Right lobe of liver (tissue), 4 donors: ENCODE results near the gene SH3TC1.

Source experiments
- POLR2A ChIP-seq: fragments of 450-650 bp; IDR thresholded peaks from one replicate; pipeline ENCODE4 v1.6.1; 2017; ENCODE audit warnings: antibody characterized with exemption, mild to moderate bottlenecking
- TF ChIP-seq, protein P1 (sequence below), 4 donors: fragments of 200-600 bp in 3 of 4; fragments of 450-650 bp in 1 of 4; IDR thresholded peaks; one replicate each; pipeline versions ENCODE4 v1.5.1 to v1.8.0; 2016 to 2022; ENCODE audit warnings: antibody characterized with exemption in 4 of 4, mild to moderate bottlenecking in 2 of 4
- donor health status: DM: no; HTN: no; CAD: no.
- donor health status: DM: no; HTN: no; CAD: no.
- donor health status: DM: no; HTN: yes; CAD: no.

DNA sequence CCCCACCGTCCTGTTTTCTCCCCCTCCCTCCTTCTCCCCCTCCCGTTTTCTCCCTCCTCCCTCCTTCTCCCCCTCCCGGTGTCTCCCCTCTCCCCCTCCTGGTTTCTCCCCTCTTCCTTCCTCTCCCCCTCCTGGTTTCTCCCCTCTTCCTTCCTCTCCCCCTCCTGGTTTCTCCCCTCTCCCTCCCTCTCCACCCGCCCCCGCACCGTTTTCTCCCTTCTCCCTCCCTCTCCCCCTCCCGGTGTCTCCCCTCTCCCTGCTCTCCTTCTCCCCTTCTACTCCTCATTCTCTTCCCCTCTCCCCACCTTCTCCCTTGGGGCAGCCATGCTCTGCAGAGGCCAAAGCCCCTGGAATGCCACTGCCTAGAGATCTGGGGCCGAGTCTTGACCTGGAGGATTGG, 12.2 kb downstream of the SH3TC1 start:
- TF ChIP-seq, protein P1, sequence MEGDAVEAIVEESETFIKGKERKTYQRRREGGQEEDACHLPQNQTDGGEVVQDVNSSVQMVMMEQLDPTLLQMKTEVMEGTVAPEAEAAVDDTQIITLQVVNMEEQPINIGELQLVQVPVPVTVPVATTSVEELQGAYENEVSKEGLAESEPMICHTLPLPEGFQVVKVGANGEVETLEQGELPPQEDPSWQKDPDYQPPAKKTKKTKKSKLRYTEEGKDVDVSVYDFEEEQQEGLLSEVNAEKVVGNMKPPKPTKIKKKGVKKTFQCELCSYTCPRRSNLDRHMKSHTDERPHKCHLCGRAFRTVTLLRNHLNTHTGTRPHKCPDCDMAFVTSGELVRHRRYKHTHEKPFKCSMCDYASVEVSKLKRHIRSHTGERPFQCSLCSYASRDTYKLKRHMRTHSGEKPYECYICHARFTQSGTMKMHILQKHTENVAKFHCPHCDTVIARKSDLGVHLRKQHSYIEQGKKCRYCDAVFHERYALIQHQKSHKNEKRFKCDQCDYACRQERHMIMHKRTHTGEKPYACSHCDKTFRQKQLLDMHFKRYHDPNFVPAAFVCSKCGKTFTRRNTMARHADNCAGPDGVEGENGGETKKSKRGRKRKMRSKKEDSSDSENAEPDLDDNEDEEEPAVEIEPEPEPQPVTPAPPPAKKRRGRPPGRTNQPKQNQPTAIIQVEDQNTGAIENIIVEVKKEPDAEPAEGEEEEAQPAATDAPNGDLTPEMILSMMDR (IDR thresholded peaks at IDR 0.05): no peak
- no peak for TF ChIP-seq POLR2A
